Keratinocyte (primary cell): ENCODE data around the gene DPYD. TPM values are rescaled to one million over a fixed set of nuclear protein-coding genes. Genes with fewer than 3 reads are reported as not detected.

Experiments
- DNase-seq: peaks from one replicate; pipeline ENCODE4 v3.0.0-alpha.2; 2011; ENCODE audit warnings: low read depth, missing footprints, low spot score
- FAIRE-seq: peaks from 2 replicates; lab custom pipeline; 2011; peaks lifted over from hg19 to GRCh38; lab: Jason Lieb, UNC
- H2AFZ ChIP-seq: 2 replicates; pipeline ENCODE4 v1.6.0; 2012; ENCODE audit warnings: low read length, control low read depth, inconsistent platforms; ENCODE audit not compliant: control insufficient read depth
- H3K27ac ChIP-seq: 2 replicates; pipeline ENCODE4 v1.5.1; 2011; ENCODE audit warnings: low read length; ENCODE audit not compliant: control insufficient read depth, insufficient read depth
- H3K27me3 ChIP-seq: 3 replicates; pipeline ENCODE4 v1.6.0; 2011; ENCODE audit warnings: low read length; ENCODE audit not compliant: control insufficient read depth, insufficient read depth; ENCODE audit errors: extremely low read depth
- H3K36me3 ChIP-seq, 2 experiments: 2 replicates in 1 of 2; 3 replicates in 1 of 2; pipeline ENCODE4 v1.5.1; 2011; ENCODE audit warnings: low read length in 2 of 2, mild to moderate bottlenecking in 1 of 2; ENCODE audit not compliant: control insufficient read depth in 2 of 2, insufficient read depth in 2 of 2; ENCODE audit errors: extremely low read depth in 1 of 2
- H3K4me1 ChIP-seq: 3 replicates; pipeline ENCODE4 v1.5.1; 2011; ENCODE audit warnings: low read length; ENCODE audit not compliant: control insufficient read depth, insufficient read depth; ENCODE audit errors: extremely low read depth
- H3K4me2 ChIP-seq: 3 replicates; pipeline ENCODE4 v1.6.0; 2011; ENCODE audit warnings: low read depth, low read length; ENCODE audit not compliant: control insufficient read depth, insufficient read depth; ENCODE audit errors: extremely low read depth
- H3K4me3 ChIP-seq, 3 experiments: fragments of 200-600 bp in 1 of 3; sonication (generic) in 1 of 3; 2 replicates in 2 of 3; 3 replicates in 1 of 3; pipeline ENCODE4 v1.5.1; 2011 to 2016; ENCODE audit warnings: low read length in 3 of 3, mild to moderate bottlenecking in 3 of 3, control low read depth in 2 of 3, inconsistent platforms in 1 of 3, low read depth in 1 of 3, mixed read lengths in 1 of 3, mixed run types in 1 of 3, moderate library complexity in 1 of 3; ENCODE audit not compliant: control insufficient read depth in 2 of 3, insufficient read depth in 2 of 3; ENCODE audit errors: extremely low read depth in 1 of 3
- H3K79me2 ChIP-seq: 2 replicates; pipeline ENCODE4 v1.6.0; 2012; ENCODE audit warnings: low read length; ENCODE audit not compliant: control insufficient read depth, insufficient read depth
- H3K9ac ChIP-seq: 3 replicates; pipeline ENCODE4 v1.6.0; 2011; ENCODE audit warnings: low read length; ENCODE audit not compliant: control insufficient read depth, insufficient read depth; ENCODE audit errors: extremely low read depth
- H3K9me1 ChIP-seq: 3 replicates; pipeline ENCODE4 v1.6.0; 2011; ENCODE audit warnings: low read length; ENCODE audit not compliant: control insufficient read depth, insufficient read depth; ENCODE audit errors: extremely low read depth
- H3K9me3 ChIP-seq: 2 replicates; pipeline ENCODE4 v1.5.1; 2012; ENCODE audit warnings: low read depth, low read length; ENCODE audit not compliant: control insufficient read depth
- H4K20me1 ChIP-seq: 3 replicates; pipeline ENCODE4 v1.6.0; 2011; ENCODE audit warnings: low read length; ENCODE audit not compliant: control insufficient read depth, insufficient read depth; ENCODE audit errors: extremely low read depth
- EZH2 ChIP-seq: IDR thresholded peaks from one replicate; pipeline ENCODE4 v1.6.1; 2012; ENCODE audit warnings: inconsistent platforms, mild to moderate bottlenecking, low read length, moderate library complexity
- dilution Hi-C: fragments of 300-500 bp; cut with MboI; formaldehyde crosslinking; loops from one replicate; pipeline ENCODE4 v1.7.0; 2020; ENCODE audit warnings: low sequenced_read_pairs; ENCODE audit not compliant: extremely low pct_ligation_motif_present
- polyA plus RNA-seq, 5 experiments: library from polyadenylated mRNA; depleted of rRNA in 3 of 5; stranded (reverse) in 3 of 5; stranded (forward) in 1 of 5; unstranded in 1 of 5; fragments of >200 nt; gene quantifications; 1 replicate in 1 of 5; 2 replicates in 3 of 5; 3 replicates in 1 of 5; pipeline versions ENCODE4 v1.2.1 to v1.2.3, GENCODE V29; 2011 to 2012; ENCODE audit warnings: missing spikeins in 2 of 5, low read depth in 1 of 5, low replicate concordance in 1 of 5
- TF ChIP-seq, protein P1 (sequence below), 3 experiments: IDR thresholded peaks in 1 of 3; conservative IDR thresholded peaks in 1 of 3; optimal IDR thresholded peaks in 1 of 3; 2 replicates in 2 of 3; 3 replicates in 1 of 3; pipeline versions ENCODE3 to v1.5.1; 2011; ENCODE audit warnings: low read length in 3 of 3, mild to moderate bottlenecking in 3 of 3, moderate library complexity in 2 of 3, control low read depth in 1 of 3, inconsistent platforms in 1 of 3; ENCODE audit not compliant: insufficient read depth in 2 of 3; ENCODE audit errors: extremely low read depth in 1 of 3

The DPYD gene
- polyA plus RNA-seq, 1 donor (not counting 4 experiments of a cell fraction or from before 2014, with no cell fraction given) = 1.9 TPM

- no peaks in the 10 kb centered on the region for H3K79me2 ChIP-seq
- H3K4me3 ChIP-seq = no peak overlapping the region
- TF ChIP-seq, protein P1, sequence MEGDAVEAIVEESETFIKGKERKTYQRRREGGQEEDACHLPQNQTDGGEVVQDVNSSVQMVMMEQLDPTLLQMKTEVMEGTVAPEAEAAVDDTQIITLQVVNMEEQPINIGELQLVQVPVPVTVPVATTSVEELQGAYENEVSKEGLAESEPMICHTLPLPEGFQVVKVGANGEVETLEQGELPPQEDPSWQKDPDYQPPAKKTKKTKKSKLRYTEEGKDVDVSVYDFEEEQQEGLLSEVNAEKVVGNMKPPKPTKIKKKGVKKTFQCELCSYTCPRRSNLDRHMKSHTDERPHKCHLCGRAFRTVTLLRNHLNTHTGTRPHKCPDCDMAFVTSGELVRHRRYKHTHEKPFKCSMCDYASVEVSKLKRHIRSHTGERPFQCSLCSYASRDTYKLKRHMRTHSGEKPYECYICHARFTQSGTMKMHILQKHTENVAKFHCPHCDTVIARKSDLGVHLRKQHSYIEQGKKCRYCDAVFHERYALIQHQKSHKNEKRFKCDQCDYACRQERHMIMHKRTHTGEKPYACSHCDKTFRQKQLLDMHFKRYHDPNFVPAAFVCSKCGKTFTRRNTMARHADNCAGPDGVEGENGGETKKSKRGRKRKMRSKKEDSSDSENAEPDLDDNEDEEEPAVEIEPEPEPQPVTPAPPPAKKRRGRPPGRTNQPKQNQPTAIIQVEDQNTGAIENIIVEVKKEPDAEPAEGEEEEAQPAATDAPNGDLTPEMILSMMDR (optimal IDR thresholded peaks at IDR 0.05 in 1 of 3, IDR thresholded peaks at IDR 0.05 in 1 of 3, conservative IDR thresholded peaks at IDR 0.05 in 1 of 3; ENCODE audit: extremely low read depth in 1 of 3, insufficient read depth in 2 of 3, low read length in 3 of 3) = no peak
- no peak for TF ChIP-seq EZH2
- no peaks in the 10 kb centered on the region for H4K20me1 ChIP-seq
- dilution Hi-C loops = no loop called here
- no peak overlapping the region for H3K27ac ChIP-seq
- no peaks in the 10 kb centered on the region for H3K27me3 ChIP-seq
- H3K9ac ChIP-seq = no peak overlapping the region
- H3K9me3 ChIP-seq = no peaks in the 10 kb centered on the region
- no peaks in the 10 kb centered on the region for H3K4me1 ChIP-seq
- FAIRE-seq (no peak), DNase-seq (no peak)
- no peak overlapping the region for H3K4me2 ChIP-seq
- no peaks in the 10 kb centered on the region for H3K9me1 ChIP-seq
- H2AFZ ChIP-seq = no peak overlapping the region
- no peaks in the 10 kb centered on the region for H3K36me3 ChIP-seq
Measured at GRCh38 chr1:97621955-97622354, 298.9 kb downstream of the DPYD start.

GRCh38 chr1:97619706-97620105 is 301.1 kb downstream of the DPYD start:
- FAIRE-seq = no peak
- no peak for TF ChIP-seq EZH2
- TF ChIP-seq, protein P1 (optimal IDR thresholded peaks at IDR 0.05 in 1 of 3, IDR thresholded peaks at IDR 0.05 in 1 of 3, conservative IDR thresholded peaks at IDR 0.05 in 1 of 3; ENCODE audit: extremely low read depth in 1 of 3, insufficient read depth in 2 of 3, low read length in 3 of 3) = no peak
- Histone ChIP-seq H2AFZ (no peak overlapping the region), H3K4me3 (no peak overlapping the region), H3K27ac (no peak overlapping the region), H3K9me3 (no peaks in the 10 kb centered on the region), H3K9me1 (no peaks in the 10 kb centered on the region), H3K36me3 (no peaks in the 10 kb centered on the region), H3K4me1 (no peaks in the 10 kb centered on the region), H3K79me2 (no peaks in the 10 kb centered on the region), H3K9ac (no peak overlapping the region), H3K4me2 (no peak overlapping the region), H4K20me1 (no peaks in the 10 kb centered on the region), H3K27me3 (no peaks in the 10 kb centered on the region)
- dilution Hi-C loops = no loop called here
- DNase-seq = no peak
